HPDE6-E6E7 (cell line): ENCODE results near the gene CDT1.

Experiments used
- DNase-seq: peaks from one replicate; pipeline ENCODE4 v3.0.0; 2011; ENCODE audit warnings: missing footprints; ENCODE audit errors: extremely low spot score

Gene CDT1

GRCh38 chr16:88836791-88837190 is 33.2 kb downstream of the CDT1 start:
- no peak for DNase-seq

GRCh38 chr16:88837806-88838205 is 34.2 kb downstream of the CDT1 start:
- DNase-seq = no peak

GRCh38 chr16:88838566-88838965 is 35.0 kb downstream of the CDT1 start:
- no peak for DNase-seq

GRCh38 chr16:88839026-88839529 is 35.5 kb downstream of the CDT1 start:
- DNase-seq = no peak

- DNase-seq = no peak
Observed at GRCh38 chr16:88839745-88840599, 36.4 kb downstream of the CDT1 start.

GRCh38 chr16:88840600-88841215 is 37.1 kb downstream of the CDT1 start:
- DNase-seq = no peak

GRCh38 chr16:88841521-88842307 is 38.1 kb downstream of the CDT1 start:
- no peak for DNase-seq

- no peak for DNase-seq
Observed at GRCh38 chr16:88842308-88842756, 38.7 kb downstream of the CDT1 start.

GRCh38 chr16:88842806-88843205 is 39.2 kb downstream of the CDT1 start:
- no peak for DNase-seq

- no peak for DNase-seq
Observed at GRCh38 chr16:88843256-88843655, 39.7 kb downstream of the CDT1 start.

- DNase-seq = no peak
Observed at GRCh38 chr16:88844419-88845036, 40.9 kb downstream of the CDT1 start.

- DNase-seq = no peak
Observed at GRCh38 chr16:88846088-88846487, 42.5 kb downstream of the CDT1 start.

GRCh38 chr16:88847654-88848053 is 44.1 kb downstream of the CDT1 start:
- DNase-seq = no peak

- no peak for DNase-seq
Observed at GRCh38 chr16:88848557-88848956, 45.0 kb downstream of the CDT1 start.

- DNase-seq = no peak
Observed at GRCh38 chr16:88850531-88851199, 47.1 kb downstream of the CDT1 start.

- no peak for DNase-seq
Observed at GRCh38 chr16:88851616-88852015, 48.0 kb downstream of the CDT1 start.

- no peak for DNase-seq
Observed at GRCh38 chr16:88853325-88853941, 49.8 kb downstream of the CDT1 start.

- DNase-seq = no peak
Observed at GRCh38 chr16:88854306-88855111, 50.9 kb downstream of the CDT1 start.

GRCh38 chr16:88855176-88855575 is 51.6 kb downstream of the CDT1 start:
- no peak for DNase-seq

- DNase-seq = no peak
Observed at GRCh38 chr16:88855736-88856121, 52.1 kb downstream of the CDT1 start.
